DMS153 treated with DMSO at 0.1 percent for 48 hours (cell line): Measurements from ENCODE around the gene PRDM12.

Experiments
- DNase-seq: peaks from one replicate; lab custom pipeline; 2025; ENCODE audit not compliant: unreplicated experiment; lab: John Stamatoyannopoulos, UW

Gene PRDM12

GRCh38 chr9:130664251-130665028 lies at the start of gene PRDM12:
Gene PRDM12, plus strand, starts transcription at chr9:130664594. Its CDS starts 60 bp downstream, at chr9:130664654.
- DNase-seq, result no peak

- DNase-seq, result no peak
These were observed 47.9 kb upstream of the PRDM12 start for GRCh38 chr9:130616451-130616850.

- no peak for DNase-seq
These were observed 40.9 kb upstream of the PRDM12 start for GRCh38 chr9:130623466-130623865.

- no peak for DNase-seq
These were observed 40.2 kb upstream of the PRDM12 start for GRCh38 chr9:130624154-130624553.

GRCh38 chr9:130626249-130626996 lies 38.0 kb upstream of the PRDM12 start:
- no peak for DNase-seq

- DNase-seq, result no peak
These were observed 37.3 kb upstream of the PRDM12 start for GRCh38 chr9:130627051-130627450.

GRCh38 chr9:130627896-130628792 lies 36.2 kb upstream of the PRDM12 start:
- DNase-seq, result no peak

GRCh38 chr9:130629443-130630070 lies 34.8 kb upstream of the PRDM12 start:
- no peak for DNase-seq

GRCh38 chr9:130630071-130630450 lies 34.3 kb upstream of the PRDM12 start:
- DNase-seq, result no peak

- no peak for DNase-seq
These were observed 33.7 kb upstream of the PRDM12 start for GRCh38 chr9:130630506-130631330.

GRCh38 chr9:130631331-130632080 lies 32.9 kb upstream of the PRDM12 start:
- DNase-seq, result no peak

- no peak for DNase-seq
These were observed 32.2 kb upstream of the PRDM12 start for GRCh38 chr9:130632081-130632710.

- no peak for DNase-seq
These were observed 31.6 kb upstream of the PRDM12 start for GRCh38 chr9:130632841-130633240.

GRCh38 chr9:130633336-130634190 lies 30.8 kb upstream of the PRDM12 start:
- DNase-seq, result no peak

GRCh38 chr9:130634191-130634768 lies 30.1 kb upstream of the PRDM12 start:
- DNase-seq, result no peak

- no peak for DNase-seq
These were observed 29.6 kb upstream of the PRDM12 start for GRCh38 chr9:130634801-130635200.

- DNase-seq, result no peak
These were observed 29.1 kb upstream of the PRDM12 start for GRCh38 chr9:130635306-130635705.
